HG03280 (cell line): ENCODE results near the gene RGS11.
"Not testable (repeated sequence)": the region's sequence is repeated elsewhere in the genome, so short reads cannot be mapped to it uniquely, and the experiment has no call there.

Source experiments
- ATAC-seq: cut with Tn5 transposase; IDR thresholded peaks from one replicate; pipeline ENCODE4 v1.9.1; 2021; ENCODE audit warnings: mild to moderate bottlenecking, moderate library complexity; ENCODE audit not compliant: unreplicated experiment

Gene RGS11

DNA sequence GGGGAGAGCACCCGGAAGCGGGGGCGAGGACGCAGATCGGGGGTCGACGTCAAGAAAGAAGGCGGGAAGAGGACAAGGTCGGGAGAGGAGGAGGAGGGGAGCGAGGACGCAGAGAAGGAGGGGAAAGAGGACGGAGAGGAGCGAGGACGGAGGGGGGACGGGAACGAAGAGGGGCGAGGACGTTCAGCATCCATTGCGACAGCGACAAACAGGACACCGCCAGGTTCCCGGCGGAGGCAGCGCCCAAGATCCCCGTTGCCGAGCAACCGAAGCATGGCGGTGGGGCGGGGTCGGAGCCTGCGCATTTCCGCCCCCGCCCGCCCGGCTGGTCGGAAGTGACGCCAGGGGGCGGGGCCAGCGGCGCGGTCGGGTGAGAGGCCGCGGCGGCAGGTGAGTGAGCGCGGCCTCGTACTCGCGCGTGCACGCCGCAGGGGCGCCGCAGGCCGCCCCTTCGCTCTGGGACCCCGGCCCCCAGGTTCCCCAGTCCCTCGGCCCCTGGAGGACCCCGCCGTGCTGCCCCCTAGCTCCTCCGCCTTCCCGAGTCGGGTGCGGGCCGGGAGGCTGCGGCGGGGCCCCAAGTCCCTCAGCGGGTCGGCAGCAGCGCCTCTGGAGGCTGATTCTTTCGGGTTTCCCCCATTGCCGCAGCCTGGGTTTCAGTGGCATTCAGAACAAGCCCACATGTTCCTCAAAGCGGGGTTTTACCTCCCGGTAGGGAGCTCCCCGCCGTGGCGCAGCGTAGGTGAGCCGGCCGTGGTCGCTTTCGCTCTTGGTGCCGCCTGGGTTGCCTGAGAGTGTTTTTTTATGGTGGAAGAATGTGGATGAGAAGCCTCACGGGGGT, 41.1 kb downstream of the RGS11 start, which contains the start of gene FAM234A:
Gene FAM234A (plus strand): TSS at position 354 of the 838 bp plus-strand sequence. CDS start 19,593 bp downstream, outside the sequence.
- ATAC-seq = peak; percentile 84

- no peak for ATAC-seq
These were observed 44.8 kb downstream of the RGS11 start for GRCh38 chr16:230949-231348.

DNA sequence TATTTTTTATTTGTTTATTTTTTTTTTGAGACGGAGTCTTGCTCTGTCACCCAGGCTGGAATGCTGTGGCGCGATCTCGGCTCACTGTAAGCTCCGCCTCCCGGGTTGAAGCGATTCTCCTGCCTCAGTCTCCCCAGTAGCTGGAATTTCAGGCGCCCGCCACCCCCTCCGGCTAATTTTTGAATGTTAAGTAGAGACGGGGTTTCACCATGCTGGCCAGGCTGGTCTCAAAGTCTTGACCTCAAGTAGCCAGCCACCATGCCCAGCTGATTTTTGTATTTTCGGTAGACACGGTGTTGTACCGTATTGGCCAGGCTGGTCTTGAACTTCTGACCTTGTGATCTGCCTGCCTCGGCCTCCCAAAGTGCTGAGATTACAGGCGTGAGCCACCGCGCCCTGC, 45.4 kb downstream of the RGS11 start:
- not testable (repeated sequence) for ATAC-seq

DNA sequence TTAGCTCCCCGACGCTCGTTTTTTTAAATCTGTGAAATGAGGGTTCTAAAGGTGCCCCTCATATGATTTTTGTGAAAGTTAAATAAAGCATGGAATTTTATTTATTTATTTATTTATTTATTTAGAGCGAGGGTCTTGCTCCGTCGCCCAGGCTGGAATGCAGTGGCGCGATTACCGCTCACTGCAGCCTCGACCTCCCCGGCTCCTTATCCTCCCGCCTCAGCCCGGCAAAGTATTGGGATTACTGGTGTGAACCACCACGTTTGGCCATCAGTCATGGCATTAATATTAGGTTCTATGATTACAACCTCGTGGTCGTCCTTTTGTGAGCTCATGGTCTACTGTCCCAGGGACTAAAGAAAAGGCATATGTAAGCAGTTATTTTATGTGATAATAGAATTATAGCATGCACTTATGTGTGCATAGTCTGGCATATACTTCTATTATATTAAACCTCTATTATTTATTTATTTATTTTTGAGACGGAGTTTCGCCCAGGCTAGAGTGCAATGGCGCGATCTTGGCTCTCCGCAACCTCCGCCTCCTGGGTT, 45.9 kb downstream of the RGS11 start:
- no peak for ATAC-seq

GRCh38 chr16:228852-229730, 46.7 kb downstream of the RGS11 start, which contains the start of gene LUC7L:
Gene LUC7L (minus strand): TSS chr16:229449. CDS start chr16:229339, 110 bp downstream.
- ATAC-seq = peak; percentile 83

DNA sequence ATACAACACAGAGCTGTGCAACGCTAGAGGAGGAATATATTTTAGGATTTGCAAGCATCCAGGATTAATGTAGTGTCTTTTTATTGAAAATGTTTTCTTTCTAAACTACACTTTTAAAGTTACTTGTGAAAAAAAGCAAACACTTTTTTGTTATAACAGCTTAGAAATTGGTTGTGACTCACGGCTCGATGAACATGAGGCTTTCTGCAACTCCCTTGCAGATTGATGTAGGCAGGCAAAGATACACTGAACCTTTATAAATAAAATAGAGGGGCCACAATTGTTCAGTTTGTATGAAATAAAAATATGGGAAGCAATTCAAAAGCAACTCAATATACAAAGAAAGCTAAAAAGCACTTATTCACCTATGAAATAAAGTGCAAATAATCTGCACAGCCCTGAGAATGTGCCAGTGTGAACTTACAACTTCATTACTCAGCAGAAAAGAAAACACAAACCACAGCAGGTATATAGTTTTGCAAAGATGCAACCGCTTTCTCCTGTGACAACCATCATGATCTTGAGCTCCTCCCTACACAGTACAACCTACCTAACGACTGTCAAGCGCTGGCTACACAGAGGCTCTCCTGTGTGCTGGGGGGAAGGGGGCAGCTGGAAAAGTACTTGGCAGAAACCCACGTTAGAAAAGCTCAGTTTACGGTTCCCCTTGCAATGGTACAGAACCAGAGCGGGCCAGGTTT, 47.4 kb downstream of the RGS11 start:
- ATAC-seq = no peak

- no peak for ATAC-seq
These were observed 55.7 kb downstream of the RGS11 start for GRCh38 chr16:220021-220420.
